Thyroid gland (tissue), 4 donors: ENCODE measurements around the gene CANT1. TPM values are rescaled to one million over a fixed set of nuclear protein-coding genes. Genes with fewer than 3 reads are reported as not detected.

Experiments
- DNase-seq, 2 donors: peaks; one replicate each; pipeline ENCODE4 v3.0.0-alpha.2; 2019
- H3K27ac ChIP-seq, 3 donors: fragments of 200-600 bp; sonication (generic); 1 replicate in 2 of 3; 2 replicates in 1 of 3; pipeline ENCODE4 v1.5.1; 2016 to 2019; ENCODE audit warnings: mild to moderate bottlenecking in 1 of 3, moderate library complexity in 1 of 3
- H3K27me3 ChIP-seq: fragments of 200-600 bp; sonication (generic); one replicate; pipeline ENCODE4 v1.5.1; 2019
- H3K36me3 ChIP-seq, 2 donors: fragments of 200-600 bp; sonication (generic); one replicate each; pipeline ENCODE4 v1.5.1; 2016 to 2019
- H3K4me1 ChIP-seq, 2 donors: fragments of 200-600 bp; sonication (generic); one replicate each; pipeline ENCODE4 v1.5.1; 2017 to 2019
- H3K4me3 ChIP-seq, 3 donors: fragments of 200-600 bp; sonication (generic); replicated peaks in 1 of 3; 1 replicate in 2 of 3; 2 replicates in 1 of 3; pipeline ENCODE4 v1.5.1; 2016; ENCODE audit warnings: mild to moderate bottlenecking in 1 of 3
- H3K9me3 ChIP-seq: fragments of 200-600 bp; sonication (generic); one replicate; pipeline ENCODE4 v1.5.1; 2017
- CTCF ChIP-seq, 6 experiments: fragments of 200-600 bp in 3 of 6; fragments of 450-650 bp in 3 of 6; sonication (generic) in 3 of 6; IDR thresholded peaks; one replicate each; pipeline ENCODE4 v1.5.1; 2016 to 2019; ENCODE audit warnings: antibody characterized with exemption in 6 of 6, mild to moderate bottlenecking in 2 of 6, inconsistent platforms in 1 of 6, moderate library complexity in 1 of 6
- POLR2A ChIP-seq, 2 donors: fragments of 450-650 bp; IDR thresholded peaks; one replicate each; pipeline ENCODE4 v1.6.1; 2017; ENCODE audit warnings: antibody characterized with exemption in 2 of 2, mild to moderate bottlenecking in 2 of 2, moderate library complexity in 1 of 2
- WGBS, 2 donors: methylation state at CpG; one replicate each; pipeline ENCODE4 v1.1.5; 2017; 5-methylcytosine and 5-hydroxymethylcytosine counted together
- intact Hi-C: fragments of 100-400 bp; cut with DNase I; formaldehyde crosslinking; loops from one replicate; pipeline ENCODE4 v1.15.1; 2023
- total RNA-seq, 4 donors: library from RNA; depleted of rRNA; stranded (reverse); fragments of >200 nt; gene quantifications; one replicate each; pipeline ENCODE4 v1.2.3, GENCODE V29; 2016

CANT1 gene
- total RNA-seq, 4 donors from 2014 or later = 21.2 to 37.1 (median 27.3) TPM

- Histone ChIP-seq H3K9me3 (no peaks in the 10 kb centered on the region), H3K4me3 (no peak overlapping the region), H3K4me1 (peaks cover 30 to 33% of the 10 kb centered on the region in 2 donors), H3K27me3 (no peaks in the 10 kb centered on the region), H3K36me3 (no peaks in the 10 kb centered on the region), H3K27ac (peak overlapping the region in 1 of 3 donors; percentile 2)
- DNase-seq = peak; percentile 54 to 59
- no peak for TF ChIP-seq CTCF (IDR thresholded peaks at IDR 0.05)
- TF ChIP-seq POLR2A (IDR thresholded peaks at IDR 0.05) = no peak
- intact Hi-C loops = no loop called here
- WGBS, 2 donors = 64 to 72% methylated on average over 9 to 12 of the region's 12 CpGs
These were observed 4.3 kb downstream of the CANT1 start for GRCh38 chr17:79005063-79005861.

- H3K27ac ChIP-seq = no peak overlapping the region
- H3K4me1 ChIP-seq = peaks cover 23 to 26% of the 10 kb centered on the region in 2 donors
- intact Hi-C loops = no loop called here
- 74 to 83% methylated on average over 3 of the region's 3 CpGs for whole genome bisulfite sequencing, 2 donors
- no peak overlapping the region for H3K4me3 ChIP-seq
- H3K36me3 ChIP-seq = peaks cover 0 to 2% of the 10 kb centered on the region in 2 donors
- TF ChIP-seq POLR2A (IDR thresholded peaks at IDR 0.05) (no peak), CTCF (IDR thresholded peaks at IDR 0.05) (no peak)
- H3K9me3 ChIP-seq = no peaks in the 10 kb centered on the region
- DNase-seq = no peak
- H3K27me3 ChIP-seq = no peaks in the 10 kb centered on the region
These were observed 5.7 kb downstream of the CANT1 start for GRCh38 chr17:79003661-79004411.

GRCh38 chr17:79002796-79003593 is 6.6 kb downstream of the CANT1 start:
- WGBS, 2 donors = 80 to 83% methylated on average over 16 to 17 of the region's 20 CpGs
- no peak overlapping the region for H3K27ac ChIP-seq
- intact Hi-C loops = no loop called here
- H3K4me3 ChIP-seq = no peak overlapping the region
- H3K4me1 ChIP-seq = peaks cover 15 to 18% of the 10 kb centered on the region in 2 donors
- TF ChIP-seq POLR2A (IDR thresholded peaks at IDR 0.05) (no peak), CTCF (IDR thresholded peaks at IDR 0.05) (no peak)
- H3K36me3 ChIP-seq = peaks cover 0 to 2% of the 10 kb centered on the region in 2 donors
- H3K27me3 ChIP-seq = no peaks in the 10 kb centered on the region
- DNase-seq = no peak
- H3K9me3 ChIP-seq = no peaks in the 10 kb centered on the region

- intact Hi-C loops = no loop called here
- Histone ChIP-seq H3K9me3 (no peaks in the 10 kb centered on the region), H3K4me1 (peaks cover 13 to 16% of the 10 kb centered on the region in 2 donors), H3K27ac (no peak overlapping the region), H3K27me3 (no peaks in the 10 kb centered on the region), H3K4me3 (no peak overlapping the region), H3K36me3 (peaks cover 4 to 6% of the 10 kb centered on the region in 2 donors)
- TF ChIP-seq POLR2A (IDR thresholded peaks at IDR 0.05) (no peak), CTCF (IDR thresholded peaks at IDR 0.05) (no peak)
- DNase-seq = no peak
- WGBS, 2 donors = 88 to 90% methylated on average over 7 to 14 of the region's 14 CpGs
These were observed 7.3 kb downstream of the CANT1 start for GRCh38 chr17:79002291-79002690.
